CD8-positive, alpha-beta memory T cell (primary cell): ENCODE data around the gene WDR13. TPM values are rescaled to one million over a fixed set of nuclear protein-coding genes. Genes with fewer than 3 reads are reported as not detected.

Source experiments
- CTCF ChIA-PET: fragments of 350-600 bp; sonication (Branson Sonifier 250); formaldehyde crosslinking; loops from one replicate; lab custom pipeline; 2021; ENCODE audit warnings: antibody characterized with exemption; lab: Charles Lee
- POLR2A ChIA-PET: fragments of 350-600 bp; sonication (Branson Sonifier 250); formaldehyde crosslinking; loops from one replicate; lab custom pipeline; 2021; ENCODE audit warnings: antibody characterized with exemption; lab: Charles Lee
- DNase-seq, 5 donors: peaks; one replicate each; pipeline versions ENCODE4 v3.0.0 to v3.0.0-alpha.2; 2020 to 2022; ENCODE audit warnings: mixed read lengths in 1 of 5
- H3K27ac ChIP-seq: one replicate; pipeline ENCODE4 v1.7.0; 2013; ENCODE audit warnings: low read depth, mild to moderate bottlenecking, low read length, moderate library complexity
- H3K27me3 ChIP-seq: 2 replicates; pipeline ENCODE4 v1.7.0; 2013; ENCODE audit warnings: low read length, mild to moderate bottlenecking; ENCODE audit not compliant: insufficient read depth, poor library complexity, severe bottlenecking
- H3K36me3 ChIP-seq: 2 replicates; pipeline ENCODE4 v1.7.0; 2013; ENCODE audit warnings: mild to moderate bottlenecking, low read length, moderate library complexity; ENCODE audit not compliant: insufficient read depth
- H3K4me1 ChIP-seq: 2 replicates; pipeline ENCODE4 v1.7.0; 2013; ENCODE audit warnings: mild to moderate bottlenecking, low read length, moderate library complexity; ENCODE audit not compliant: insufficient read depth
- H3K4me3 ChIP-seq: 2 replicates; pipeline ENCODE4 v1.7.0; 2013; ENCODE audit warnings: mild to moderate bottlenecking, low read length
- H3K9me3 ChIP-seq: 2 replicates; pipeline ENCODE4 v1.7.0; 2013; ENCODE audit warnings: mild to moderate bottlenecking, low read length
- H3K27ac Mint-ChIP-seq, 8 donors: one replicate each; pipeline ENCODE4 v1.8.0; 2020 to 2021; ENCODE audit warnings: mixed read lengths in 8 of 8, mild to moderate bottlenecking in 6 of 8, inconsistent platforms in 3 of 8, moderate library complexity in 3 of 8
- H3K27me3 Mint-ChIP-seq, 2 donors: one replicate each; pipeline ENCODE4 v1.8.0; 2020 to 2021; ENCODE audit warnings: mixed read lengths in 2 of 2, mild to moderate bottlenecking in 1 of 2, moderate library complexity in 1 of 2
- H3K36me3 Mint-ChIP-seq, 3 donors: one replicate each; pipeline ENCODE4 v1.8.0; 2020 to 2021; ENCODE audit warnings: mixed read lengths in 3 of 3, inconsistent platforms in 1 of 3, mild to moderate bottlenecking in 1 of 3
- H3K4me1 Mint-ChIP-seq, 3 donors: one replicate each; pipeline ENCODE4 v1.8.0; 2020 to 2021; ENCODE audit warnings: mixed read lengths in 3 of 3, inconsistent platforms in 1 of 3, mild to moderate bottlenecking in 1 of 3
- H3K4me3 Mint-ChIP-seq, 7 donors: one replicate each; pipeline ENCODE4 v1.8.0; 2020 to 2021; ENCODE audit warnings: mixed read lengths in 7 of 7, mild to moderate bottlenecking in 6 of 7, moderate library complexity in 4 of 7, inconsistent platforms in 2 of 7
- H3K9me3 Mint-ChIP-seq, 5 donors: one replicate each; pipeline ENCODE4 v1.8.0; 2020 to 2022; ENCODE audit warnings: mixed read lengths in 5 of 5, mild to moderate bottlenecking in 3 of 5, moderate library complexity in 2 of 5, inconsistent platforms in 1 of 5
- polyA plus RNA-seq: library from polyadenylated mRNA; unstranded; fragments of 300-500 nt; fragmentation: Illumina TruSeq; gene quantifications from one replicate; pipeline ENCODE4 v1.2.3, GENCODE V29; 2021
- total RNA-seq, 2 experiments: library from RNA; stranded (reverse); gene quantifications; one replicate each; pipeline ENCODE4 v1.2.3, GENCODE V29; 2021

The WDR13 gene
- total and polyA plus RNA-seq, 3 experiments from 2014 or later, result 47.5 to 48.3 (median 48.0) TPM

DNA sequence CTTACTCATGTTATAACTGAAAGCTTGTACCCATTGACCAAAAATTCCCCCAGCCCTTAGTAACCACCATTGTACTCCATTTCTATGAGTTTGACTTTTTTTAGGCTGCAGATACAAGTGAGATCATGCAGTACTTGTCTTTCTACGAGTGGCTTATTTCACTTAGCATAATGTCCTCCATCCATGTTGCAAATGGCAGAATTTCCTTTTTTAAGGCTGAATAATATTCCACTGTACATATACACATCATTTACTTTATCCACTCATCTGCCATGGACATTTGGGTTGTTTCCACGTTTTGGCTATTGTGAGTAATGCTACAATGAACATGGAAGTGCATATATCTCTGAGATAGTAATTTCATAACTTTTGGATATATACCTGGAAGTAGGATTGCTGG, 12.6 kb upstream of the WDR13 start:
- Histone ChIP-seq H3K27ac (no peak overlapping the region), H3K4me3 (no peak overlapping the region), H3K36me3 (no peaks in the 10 kb centered on the region), H3K4me1 (no peaks in the 10 kb centered on the region), H3K9me3 (no peaks in the 10 kb centered on the region), H3K27me3 (no peaks in the 10 kb centered on the region)
- H3K4me1 Mint-ChIP-seq, result peaks cover 0 to 3% (median 0%) of the 10 kb centered on the region in 3 donors
- H3K27ac Mint-ChIP-seq, result no peak overlapping the region
- no peak overlapping the region for H3K4me3 Mint-ChIP-seq
- POLR2A ChIA-PET, result no interaction called here
- peaks cover 0 to 1% of the 10 kb centered on the region in 2 donors for H3K27me3 Mint-ChIP-seq
- peaks cover 0 to 3% (median 1%) of the 10 kb centered on the region in 3 donors for H3K36me3 Mint-ChIP-seq
- DNase-seq, result no peak
- H3K9me3 Mint-ChIP-seq, result no peaks in the 10 kb centered on the region
- CTCF ChIA-PET, result no interaction called here

DNA sequence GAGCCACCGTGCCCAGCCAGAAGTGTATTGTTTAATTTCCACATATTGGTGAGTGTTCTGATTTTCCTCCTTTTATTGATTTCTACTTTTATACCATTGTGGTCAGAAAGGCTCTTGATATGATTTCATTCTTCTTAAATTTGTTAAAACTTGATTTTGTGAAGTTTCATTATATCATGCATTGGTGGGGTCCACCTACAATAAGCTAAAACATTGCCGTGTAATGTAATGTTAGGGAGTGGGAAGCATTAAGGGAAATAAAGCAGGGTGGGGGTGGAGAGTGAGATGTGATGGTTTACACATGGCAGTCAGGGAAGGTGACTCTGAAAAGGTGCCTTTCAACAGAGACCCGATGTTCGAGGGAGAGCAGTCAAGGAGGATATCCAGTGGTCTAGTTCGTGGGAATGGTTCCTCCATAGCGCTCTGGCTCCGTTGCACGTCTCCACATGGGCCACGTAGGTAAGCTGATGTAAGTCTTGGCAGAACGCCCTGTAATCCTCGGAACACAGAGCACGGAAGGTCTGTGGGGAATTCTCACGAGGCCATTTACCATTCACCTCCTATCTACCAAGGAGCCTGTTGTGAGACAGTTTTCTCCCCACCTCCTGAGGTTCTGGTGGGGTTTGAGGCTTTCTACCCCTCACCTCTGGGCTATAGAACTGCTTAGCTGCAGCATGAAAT, 7.7 kb upstream of the WDR13 start:
- no peaks in the 10 kb centered on the region for H3K9me3 ChIP-seq
- no peaks in the 10 kb centered on the region for H3K27me3 ChIP-seq
- no peaks in the 10 kb centered on the region for H3K9me3 Mint-ChIP-seq
- H3K36me3 Mint-ChIP-seq, result no peaks in the 10 kb centered on the region
- H3K4me3 Mint-ChIP-seq, result no peak overlapping the region
- H3K36me3 ChIP-seq, result no peaks in the 10 kb centered on the region
- ChIA-PET POLR2A (no interaction called here), CTCF (no interaction called here)
- no peak for DNase-seq
- no peak overlapping the region for H3K27ac Mint-ChIP-seq
- no peaks in the 10 kb centered on the region for H3K4me1 ChIP-seq
- peak overlapping the region; percentile 51 for H3K27ac ChIP-seq
- H3K27me3 Mint-ChIP-seq, result peaks cover 0 to 2% of the 10 kb centered on the region in 2 donors
- no peaks in the 10 kb centered on the region for H3K4me1 Mint-ChIP-seq
- no peak overlapping the region for H3K4me3 ChIP-seq

DNA sequence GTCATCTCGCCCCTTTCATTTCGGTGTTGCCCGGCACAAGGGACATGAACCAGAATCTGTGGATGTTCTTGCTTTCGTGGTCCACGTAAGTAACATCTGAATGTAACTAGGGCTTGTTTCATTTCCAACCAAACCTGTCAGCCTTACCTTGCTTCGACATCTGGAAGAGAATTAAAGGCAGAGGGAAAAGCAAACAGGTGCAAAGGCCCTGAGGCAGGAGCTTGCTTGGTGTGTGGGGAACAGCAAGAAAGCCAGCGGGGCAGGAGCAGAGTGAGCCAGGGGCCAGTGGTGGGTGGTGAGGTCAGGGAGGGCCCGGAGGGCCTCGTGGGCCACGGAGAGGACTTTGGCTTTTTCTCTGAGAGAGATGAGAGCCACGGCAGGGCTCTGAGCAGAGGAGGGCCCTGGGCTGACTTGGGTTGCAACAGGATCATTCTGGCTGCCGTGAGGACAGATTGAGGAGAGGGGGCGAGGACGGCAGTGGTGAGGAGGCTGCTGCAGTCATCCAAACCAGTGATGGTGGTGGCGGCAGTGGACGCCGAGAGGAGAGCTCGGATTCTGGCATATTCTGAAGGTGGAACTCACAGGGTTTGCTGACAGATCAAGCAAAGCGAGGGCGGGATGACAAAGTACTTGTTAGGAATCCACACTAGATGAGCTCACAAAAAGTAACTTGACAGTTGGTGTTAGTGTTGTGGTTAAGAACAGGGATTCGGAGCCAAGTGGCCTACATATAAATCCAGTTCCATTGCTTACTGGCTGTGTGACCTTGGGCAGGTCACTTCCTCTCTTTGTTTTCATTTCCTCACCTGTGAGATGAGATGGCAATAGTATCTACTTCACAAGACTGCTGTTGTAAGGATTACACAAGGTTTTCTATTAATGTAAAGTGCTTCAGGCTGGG, 6.8 kb upstream of the WDR13 start:
- no peak for DNase-seq
- H3K36me3 Mint-ChIP-seq, result no peaks in the 10 kb centered on the region
- H3K36me3 ChIP-seq, result no peaks in the 10 kb centered on the region
- H3K4me1 ChIP-seq, result no peaks in the 10 kb centered on the region
- H3K9me3 Mint-ChIP-seq, result no peaks in the 10 kb centered on the region
- H3K27me3 Mint-ChIP-seq, result peaks cover 0 to 2% of the 10 kb centered on the region in 2 donors
- no peak overlapping the region for H3K4me3 ChIP-seq
- no peaks in the 10 kb centered on the region for H3K9me3 ChIP-seq
- H3K27ac Mint-ChIP-seq, result no peak overlapping the region
- ChIA-PET CTCF (no interaction called here), POLR2A (no interaction called here)
- H3K27me3 ChIP-seq, result no peaks in the 10 kb centered on the region
- peak overlapping the region in 1 of 7 donors; percentile 48 for H3K4me3 Mint-ChIP-seq
- H3K27ac ChIP-seq, result peak overlapping the region; percentile 51
- no peaks in the 10 kb centered on the region for H3K4me1 Mint-ChIP-seq

DNA sequence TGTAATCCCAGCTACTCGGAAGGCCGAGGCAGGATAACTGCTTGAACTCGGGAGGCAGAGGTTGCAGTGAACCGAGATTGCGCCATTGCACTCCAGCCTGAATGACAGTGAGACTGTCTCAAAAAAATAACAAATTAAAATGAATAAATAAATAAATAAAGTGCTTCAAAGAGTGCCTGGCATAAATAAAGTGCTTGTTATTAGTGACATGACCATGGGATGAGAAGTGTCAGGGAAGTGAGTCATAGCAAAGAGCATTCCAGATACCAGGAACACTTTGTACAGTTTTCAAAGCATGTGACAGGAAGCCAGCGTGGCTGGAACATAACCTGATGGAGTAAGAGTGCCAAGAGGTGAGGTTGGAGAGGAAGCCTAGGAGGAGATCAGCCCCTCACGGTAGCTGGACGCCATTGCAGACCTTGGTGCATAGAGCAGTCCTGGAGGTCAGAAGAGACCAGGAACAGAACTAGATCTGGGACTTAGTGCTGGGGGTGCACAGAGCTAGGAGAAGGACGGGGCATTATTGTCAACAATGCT, 6.0 kb upstream of the WDR13 start:
- Histone ChIP-seq H3K27ac (peak overlapping the region; percentile 16), H3K9me3 (no peaks in the 10 kb centered on the region), H3K27me3 (no peaks in the 10 kb centered on the region), H3K36me3 (no peaks in the 10 kb centered on the region), H3K4me1 (no peaks in the 10 kb centered on the region), H3K4me3 (no peak overlapping the region)
- Mint-ChIP-seq H3K27me3 (peaks cover 0 to 2% of the 10 kb centered on the region in 2 donors), H3K4me1 (no peaks in the 10 kb centered on the region), H3K36me3 (no peaks in the 10 kb centered on the region), H3K9me3 (no peaks in the 10 kb centered on the region), H3K4me3 (peak overlapping the region in 1 of 7 donors; percentile 7), H3K27ac (no peak overlapping the region)
- ChIA-PET POLR2A (no interaction called here), CTCF (no interaction called here)
- DNase-seq, result no peak

DNA sequence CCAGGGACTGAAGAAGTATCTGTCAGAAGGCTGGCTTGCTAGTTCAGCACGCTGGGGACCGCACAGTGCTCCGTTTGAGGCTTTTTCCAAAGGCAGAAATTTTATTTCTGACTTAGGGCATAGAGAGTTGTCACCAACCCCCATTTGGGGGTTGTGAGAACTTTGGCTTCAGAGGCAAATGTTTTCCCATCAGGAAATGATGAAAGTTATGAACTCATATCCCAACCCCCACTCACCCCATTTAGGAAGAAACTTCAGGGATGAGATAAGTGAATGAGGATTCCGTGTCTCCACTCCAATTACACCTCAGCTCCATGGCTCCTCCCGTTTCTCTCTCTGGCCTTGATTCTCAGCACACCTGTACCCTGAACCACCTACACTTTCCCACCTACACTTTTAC, 4.3 kb upstream of the WDR13 start:
- Histone ChIP-seq H3K4me3 (no peak overlapping the region), H3K27ac (no peak overlapping the region), H3K4me1 (no peaks in the 10 kb centered on the region), H3K36me3 (no peaks in the 10 kb centered on the region), H3K9me3 (no peaks in the 10 kb centered on the region), H3K27me3 (no peaks in the 10 kb centered on the region)
- no peak for DNase-seq
- POLR2A ChIA-PET, result no interaction called here
- H3K27me3 Mint-ChIP-seq, result peaks cover 0 to 6% of the 10 kb centered on the region in 2 donors
- no peaks in the 10 kb centered on the region for H3K9me3 Mint-ChIP-seq
- H3K36me3 Mint-ChIP-seq, result peaks cover 0 to 7% (median 0%) of the 10 kb centered on the region in 3 donors
- H3K4me1 Mint-ChIP-seq, result peaks cover 6 to 10% (median 6%) of the 10 kb centered on the region in 3 donors
- peak overlapping the region in 1 of 8 donors; percentile 24 for H3K27ac Mint-ChIP-seq
- CTCF ChIA-PET, result no interaction called here
- no peak overlapping the region for H3K4me3 Mint-ChIP-seq

DNA sequence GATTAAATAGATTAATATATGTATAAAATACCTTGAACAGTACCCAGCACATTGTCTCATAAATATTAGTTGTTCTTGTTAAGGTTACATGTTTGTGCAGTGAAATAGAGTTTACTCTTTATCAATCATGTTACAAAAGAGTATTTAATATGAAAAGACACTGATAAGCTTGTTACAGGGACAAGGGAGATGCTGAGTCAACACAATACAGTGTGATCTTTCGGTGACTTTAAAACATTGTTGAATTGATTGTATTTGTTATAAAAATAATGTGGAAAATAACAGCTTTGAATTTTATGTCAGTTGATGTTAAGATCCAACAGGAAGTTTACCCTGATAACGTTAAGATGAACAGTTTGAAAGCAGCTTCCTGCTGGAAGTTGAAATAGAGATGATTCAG, 1.4 kb upstream of the WDR13 start:
- no peak overlapping the region for H3K4me3 ChIP-seq
- Mint-ChIP-seq H3K27me3 (peaks cover 0 to 5% of the 10 kb centered on the region in 2 donors), H3K4me3 (no peak overlapping the region), H3K9me3 (no peaks in the 10 kb centered on the region), H3K36me3 (peaks cover 0 to 19% (median 0%) of the 10 kb centered on the region in 3 donors), H3K4me1 (peaks cover 11 to 20% (median 16%) of the 10 kb centered on the region in 3 donors), H3K27ac (no peak overlapping the region)
- ChIA-PET POLR2A (interaction anchor here (0.8 kb wide), 1 partner anchor 18 kb away, joined by 6 read pairs; no protein-coding TSS in a partner anchor), CTCF (no interaction called here)
- H3K27ac ChIP-seq, result no peak overlapping the region
- H3K9me3 ChIP-seq, result no peaks in the 10 kb centered on the region
- peaks cover 5% of the 10 kb centered on the region for H3K36me3 ChIP-seq
- H3K4me1 ChIP-seq, result peaks cover 8% of the 10 kb centered on the region
- no peak for DNase-seq
- no peaks in the 10 kb centered on the region for H3K27me3 ChIP-seq

DNA sequence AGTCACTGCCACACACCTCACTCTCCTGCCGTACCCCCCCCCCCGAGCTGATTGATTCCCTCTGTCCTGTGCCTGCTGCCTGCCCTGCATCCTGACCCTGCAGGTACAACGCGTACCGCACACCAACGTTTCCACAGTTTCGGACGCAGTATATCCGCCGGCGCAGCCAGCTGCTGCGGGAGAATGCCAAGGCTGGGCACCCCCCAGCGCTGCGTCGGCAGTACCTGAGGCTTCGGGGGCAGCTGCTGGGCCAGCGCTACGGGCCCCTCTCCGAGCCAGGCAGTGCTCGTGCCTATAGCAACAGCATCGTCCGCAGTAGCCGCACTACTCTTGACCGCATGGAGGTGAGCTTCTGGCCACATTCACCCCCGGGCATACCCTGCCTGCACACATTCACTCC, 1.3 kb downstream of the WDR13 start:
- Histone ChIP-seq H3K27ac (no peak overlapping the region), H3K36me3 (peaks cover 5% of the 10 kb centered on the region), H3K4me3 (peak overlapping the region; percentile 97), H3K9me3 (no peaks in the 10 kb centered on the region), H3K27me3 (no peaks in the 10 kb centered on the region), H3K4me1 (peaks cover 8% of the 10 kb centered on the region)
- ChIA-PET POLR2A (interaction anchor here (0.6 to 1.0 kb wide), 5 partner anchors 20 to 78 kb away, joined by 3 to 5 read pairs (median 3); partner anchors contain the start of gene RBM3), CTCF (no interaction called here)
- DNase-seq, result no peak
- peak overlapping the region in 5 of 7 donors; percentile 96 to 98 (median 96) for H3K4me3 Mint-ChIP-seq
- H3K9me3 Mint-ChIP-seq, result no peaks in the 10 kb centered on the region
- peaks cover 11 to 20% (median 16%) of the 10 kb centered on the region in 3 donors for H3K4me1 Mint-ChIP-seq
- peak overlapping the region in 4 of 8 donors; percentile 45 to 100 (median 100) for H3K27ac Mint-ChIP-seq
- peaks cover 0 to 40% (median 3%) of the 10 kb centered on the region in 3 donors for H3K36me3 Mint-ChIP-seq
- peaks cover 0 to 5% of the 10 kb centered on the region in 2 donors for H3K27me3 Mint-ChIP-seq
